Measurements from ENCODE around the gene AK3.
A peak's percentile ranks its signal among the peaks of the same experiment; 100 is the strongest.

The AK3 gene

GRCh38 chr9:4706971-4707622 is 33.9 kb downstream of the AK3 start:
- Histone ChIP-seq H2AFZ (ENCODE audit: low read length, unreplicated experiment) (no peak overlapping the region), H3K79me2 (ENCODE audit: control insufficient read depth, insufficient read depth, low read length, unreplicated experiment) (no peaks in the 10 kb centered on the region), H3K27me3 (ENCODE audit: insufficient read depth, low read length) (no peaks in the 10 kb centered on the region), H3K4me3 (ENCODE audit: low read depth, low read length) (no peak overlapping the region), H3K27ac (ENCODE audit: low read depth, low read length) (no peak overlapping the region), H3K4me1 (ENCODE audit: control insufficient read depth, insufficient read depth, low read length, unreplicated experiment) (no peaks in the 10 kb centered on the region), H3K36me3 (ENCODE audit: insufficient read depth, low read length) (peaks cover 10% of the 10 kb centered on the region; the same call in 1 of the 2 replicates)

- Histone ChIP-seq H3K27me3 (ENCODE audit: insufficient read depth, low read length) (no peaks in the 10 kb centered on the region), H3K4me1 (ENCODE audit: control insufficient read depth, insufficient read depth, low read length, unreplicated experiment) (no peaks in the 10 kb centered on the region), H2AFZ (ENCODE audit: low read length, unreplicated experiment) (no peak overlapping the region), H3K4me3 (ENCODE audit: low read depth, low read length) (no peak overlapping the region), H3K36me3 (ENCODE audit: insufficient read depth, low read length) (peaks cover 12% of the 10 kb centered on the region; the same call in 1 of the 2 replicates), H3K79me2 (ENCODE audit: control insufficient read depth, insufficient read depth, low read length, unreplicated experiment) (no peaks in the 10 kb centered on the region), H3K27ac (ENCODE audit: low read depth, low read length) (no peak overlapping the region)
These were observed 35.0 kb downstream of the AK3 start for GRCh38 chr9:4706021-4706420.

- Histone ChIP-seq H3K4me1 (ENCODE audit: control insufficient read depth, insufficient read depth, low read length, unreplicated experiment) (no peaks in the 10 kb centered on the region), H3K4me3 (ENCODE audit: low read depth, low read length) (no peak overlapping the region), H3K79me2 (ENCODE audit: control insufficient read depth, insufficient read depth, low read length, unreplicated experiment) (no peaks in the 10 kb centered on the region), H3K27ac (ENCODE audit: low read depth, low read length) (no peak overlapping the region), H3K36me3 (ENCODE audit: insufficient read depth, low read length) (peaks cover 16% of the 10 kb centered on the region), H2AFZ (ENCODE audit: low read length, unreplicated experiment) (no peak overlapping the region), H3K27me3 (ENCODE audit: insufficient read depth, low read length) (no peaks in the 10 kb centered on the region)
These were observed 36.9 kb downstream of the AK3 start for GRCh38 chr9:4704129-4704528.

DNA sequence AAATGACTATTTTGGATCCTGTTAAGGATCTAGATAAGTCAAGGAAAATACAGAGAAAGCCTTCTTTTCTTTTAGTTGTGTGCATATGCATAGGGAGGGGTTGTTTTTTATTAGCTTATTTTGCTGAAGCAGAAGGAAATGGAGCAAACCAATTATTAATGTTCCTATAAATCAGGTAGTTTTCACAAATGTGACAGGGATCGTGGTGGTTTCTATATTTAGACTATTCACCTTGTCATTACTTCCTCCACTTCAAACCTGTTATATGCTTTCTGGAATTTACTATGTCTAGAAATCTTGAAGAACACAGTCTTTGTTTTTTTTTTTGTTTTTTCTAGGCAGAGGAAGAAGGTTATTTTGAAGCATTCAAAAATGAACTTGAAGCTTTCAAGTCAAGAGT is 39.5 kb downstream of the AK3 start:
- no peak overlapping the region for H2AFZ ChIP-seq (ENCODE audit: low read length, unreplicated experiment)
- H3K27me3 ChIP-seq (ENCODE audit: insufficient read depth, low read length), result no peaks in the 10 kb centered on the region
- H3K4me3 ChIP-seq (ENCODE audit: low read depth, low read length), result no peak overlapping the region
- H3K79me2 ChIP-seq (ENCODE audit: control insufficient read depth, insufficient read depth, low read length, unreplicated experiment), result peaks cover 4% of the 10 kb centered on the region
- no peaks in the 10 kb centered on the region for H3K4me1 ChIP-seq (ENCODE audit: control insufficient read depth, insufficient read depth, low read length, unreplicated experiment)
- peaks cover 24% of the 10 kb centered on the region for H3K36me3 ChIP-seq (ENCODE audit: insufficient read depth, low read length)
- H3K27ac ChIP-seq (ENCODE audit: low read depth, low read length), result no peak overlapping the region

- Histone ChIP-seq H3K36me3 (ENCODE audit: insufficient read depth, low read length) (peaks cover 19% of the 10 kb centered on the region), H3K79me2 (ENCODE audit: control insufficient read depth, insufficient read depth, low read length, unreplicated experiment) (peaks cover 4% of the 10 kb centered on the region), H3K4me1 (ENCODE audit: control insufficient read depth, insufficient read depth, low read length, unreplicated experiment) (no peaks in the 10 kb centered on the region), H3K27me3 (ENCODE audit: insufficient read depth, low read length) (no peaks in the 10 kb centered on the region), H2AFZ (ENCODE audit: low read length, unreplicated experiment) (no peak overlapping the region), H3K4me3 (ENCODE audit: low read depth, low read length) (no peak overlapping the region), H3K27ac (ENCODE audit: low read depth, low read length) (no peak overlapping the region)
These were observed 40.1 kb downstream of the AK3 start for GRCh38 chr9:4700932-4701331.

DNA sequence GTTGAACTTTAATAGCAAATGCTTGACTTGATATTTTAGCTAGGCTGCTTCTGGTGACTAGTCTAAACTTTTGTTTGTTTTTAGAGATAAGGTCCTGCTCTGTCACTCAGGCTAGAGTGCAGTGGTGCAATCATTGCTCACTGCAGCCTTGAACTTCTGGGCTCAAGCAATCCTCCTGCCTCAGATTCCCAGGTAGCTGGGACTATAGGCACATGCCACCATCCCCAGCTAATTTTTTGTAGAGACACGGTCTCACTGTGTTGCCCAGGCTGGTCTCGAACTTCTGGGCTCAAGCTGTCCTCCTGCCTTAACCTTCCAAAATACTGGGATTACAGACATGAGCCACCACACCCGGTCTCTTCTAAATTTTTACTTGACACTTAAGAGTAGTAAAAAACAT is 40.9 kb downstream of the AK3 start:
- Histone ChIP-seq H2AFZ (ENCODE audit: low read length, unreplicated experiment) (no peak overlapping the region), H3K4me3 (ENCODE audit: low read depth, low read length) (no peak overlapping the region), H3K4me1 (ENCODE audit: control insufficient read depth, insufficient read depth, low read length, unreplicated experiment) (no peaks in the 10 kb centered on the region), H3K79me2 (ENCODE audit: control insufficient read depth, insufficient read depth, low read length, unreplicated experiment) (peaks cover 4% of the 10 kb centered on the region), H3K27me3 (ENCODE audit: insufficient read depth, low read length) (no peaks in the 10 kb centered on the region), H3K36me3 (ENCODE audit: insufficient read depth, low read length) (peaks cover 17% of the 10 kb centered on the region), H3K27ac (ENCODE audit: low read depth, low read length) (no peak overlapping the region)

DNA sequence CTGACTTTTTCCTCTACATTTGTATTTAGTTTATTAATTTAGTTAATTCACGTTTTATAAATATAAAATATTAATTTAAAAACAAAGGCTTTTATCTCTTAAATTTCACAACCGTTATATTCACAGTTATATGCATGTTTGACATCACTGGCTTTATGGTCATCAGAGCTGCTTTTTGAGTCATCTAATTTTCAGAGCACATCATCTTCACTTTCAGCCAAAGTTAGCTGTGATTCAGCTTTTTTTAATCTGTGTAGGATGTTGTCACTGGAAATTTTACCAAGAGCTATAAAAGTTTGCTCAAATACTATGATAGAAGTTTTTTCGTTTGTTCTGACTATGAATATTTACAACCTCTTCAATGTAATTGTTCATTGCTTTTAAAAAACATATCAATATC is 49.2 kb downstream of the AK3 start:
- Histone ChIP-seq H3K4me3 (ENCODE audit: low read depth, low read length) (no peak overlapping the region), H2AFZ (ENCODE audit: low read length, unreplicated experiment) (no peak overlapping the region), H3K4me1 (ENCODE audit: control insufficient read depth, insufficient read depth, low read length, unreplicated experiment) (peaks cover 5% of the 10 kb centered on the region), H3K27me3 (ENCODE audit: insufficient read depth, low read length) (no peaks in the 10 kb centered on the region), H3K27ac (ENCODE audit: low read depth, low read length) (peak overlapping the region; percentile 54), H3K79me2 (ENCODE audit: control insufficient read depth, insufficient read depth, low read length, unreplicated experiment) (peaks cover 2% of the 10 kb centered on the region), H3K36me3 (ENCODE audit: insufficient read depth, low read length) (peaks cover 11% of the 10 kb centered on the region; the same call in 1 of the 2 replicates)

DNA sequence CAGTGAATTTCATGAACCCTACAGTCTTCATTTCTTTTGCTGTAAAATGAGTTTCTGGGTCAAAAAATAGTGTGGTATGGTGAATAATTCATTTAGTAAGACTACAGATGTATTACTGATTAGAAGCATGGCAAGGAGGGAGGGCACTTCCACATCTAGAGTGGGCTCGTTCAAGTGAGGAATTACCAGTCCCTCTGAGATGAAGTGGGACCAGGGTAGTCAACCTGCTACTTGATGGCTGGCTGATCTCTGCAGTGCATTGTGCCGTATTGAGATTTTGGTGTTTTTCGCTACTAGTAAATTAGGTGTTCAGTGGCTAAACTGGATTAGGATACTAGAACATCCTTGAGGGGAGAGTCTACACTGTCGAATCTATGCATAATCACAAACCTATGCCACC is 50.9 kb downstream of the AK3 start:
- Histone ChIP-seq H3K27me3 (ENCODE audit: insufficient read depth, low read length) (no peaks in the 10 kb centered on the region), H2AFZ (ENCODE audit: low read length, unreplicated experiment) (no peak overlapping the region), H3K4me1 (ENCODE audit: control insufficient read depth, insufficient read depth, low read length, unreplicated experiment) (peaks cover 5% of the 10 kb centered on the region), H3K4me3 (ENCODE audit: low read depth, low read length) (no peak overlapping the region), H3K36me3 (ENCODE audit: insufficient read depth, low read length) (0 out of 2 replicates have a peak, but pooled peaks cover 19% of the 10 kb centered on the region), H3K79me2 (ENCODE audit: control insufficient read depth, insufficient read depth, low read length, unreplicated experiment) (peaks cover 2% of the 10 kb centered on the region), H3K27ac (ENCODE audit: low read depth, low read length) (no peak overlapping the region)

DNA sequence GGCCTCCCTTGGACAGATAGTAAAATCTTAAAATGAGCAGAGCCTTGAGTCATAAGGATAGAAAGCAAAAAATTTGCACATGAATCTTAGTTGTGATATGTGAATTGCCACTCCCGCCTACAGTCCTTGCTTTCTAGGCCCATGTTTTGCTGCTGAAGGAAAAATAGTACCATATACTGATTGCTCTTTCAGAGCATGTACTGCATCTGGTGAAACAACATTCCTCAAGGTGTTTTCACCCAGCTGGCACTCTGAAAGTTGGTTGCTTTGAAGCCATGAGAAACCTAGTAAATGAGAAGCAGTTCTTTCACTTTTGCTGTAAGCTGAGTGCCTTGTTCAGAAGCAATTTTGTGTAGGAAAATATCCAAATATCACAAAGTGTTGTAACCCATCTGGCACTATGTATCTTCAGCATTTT is 51.3 kb downstream of the AK3 start:
- Histone ChIP-seq H3K36me3 (ENCODE audit: insufficient read depth, low read length) (peaks cover 22% of the 10 kb centered on the region; the same call in 1 of the 2 replicates), H3K4me1 (ENCODE audit: control insufficient read depth, insufficient read depth, low read length, unreplicated experiment) (peaks cover 5% of the 10 kb centered on the region), H3K79me2 (ENCODE audit: control insufficient read depth, insufficient read depth, low read length, unreplicated experiment) (peaks cover 2% of the 10 kb centered on the region), H3K27me3 (ENCODE audit: insufficient read depth, low read length) (no peaks in the 10 kb centered on the region), H3K27ac (ENCODE audit: low read depth, low read length) (no peak overlapping the region), H3K4me3 (ENCODE audit: low read depth, low read length) (no peak overlapping the region), H2AFZ (ENCODE audit: low read length, unreplicated experiment) (no peak overlapping the region)

- Histone ChIP-seq H3K4me3 (ENCODE audit: low read depth, low read length) (no peak overlapping the region), H3K27ac (ENCODE audit: low read depth, low read length) (no peak overlapping the region), H3K36me3 (ENCODE audit: insufficient read depth, low read length) (peaks cover 22% of the 10 kb centered on the region; the same call in 1 of the 2 replicates), H2AFZ (ENCODE audit: low read length, unreplicated experiment) (no peak overlapping the region), H3K27me3 (ENCODE audit: insufficient read depth, low read length) (no peaks in the 10 kb centered on the region), H3K4me1 (ENCODE audit: control insufficient read depth, insufficient read depth, low read length, unreplicated experiment) (peaks cover 5% of the 10 kb centered on the region), H3K79me2 (ENCODE audit: control insufficient read depth, insufficient read depth, low read length, unreplicated experiment) (peaks cover 2% of the 10 kb centered on the region)
These were observed 52.0 kb downstream of the AK3 start for GRCh38 chr9:4689021-4689420.

GRCh38 chr9:4686584-4686983 is 54.4 kb downstream of the AK3 start:
- Histone ChIP-seq H3K4me3 (ENCODE audit: low read depth, low read length) (no peak overlapping the region), H3K27ac (ENCODE audit: low read depth, low read length) (no peak overlapping the region), H3K79me2 (ENCODE audit: control insufficient read depth, insufficient read depth, low read length, unreplicated experiment) (peaks cover 16% of the 10 kb centered on the region), H3K27me3 (ENCODE audit: insufficient read depth, low read length) (no peaks in the 10 kb centered on the region), H3K36me3 (ENCODE audit: insufficient read depth, low read length) (peaks cover 23% of the 10 kb centered on the region; the same call in 1 of the 2 replicates), H3K4me1 (ENCODE audit: control insufficient read depth, insufficient read depth, low read length, unreplicated experiment) (peaks cover 5% of the 10 kb centered on the region), H2AFZ (ENCODE audit: low read length, unreplicated experiment) (no peak overlapping the region)
